ENCODE results near the gene COL16A1. TPM values are rescaled to one million over a fixed set of nuclear protein-coding genes. Genes with fewer than 3 reads are reported as not detected.

Gene COL16A1
- polyA plus RNA-seq (2013, experiment 1 of 2) = 3.3 TPM
- 3.5 TPM for polyA plus RNA-seq (2013, experiment 2 of 2)

GRCh38 chr1:31703431-31704270, at the start of gene COL16A1:
Gene COL16A1 (minus strand): TSS chr1:31704017. CDS start chr1:31702193, 1,824 bp downstream.
- no peaks in the 10 kb centered on the region for H3K27me3 ChIP-seq (ENCODE audit: insufficient read depth, low read length, poor library complexity)
- DNase-seq = peak; percentile 54

GRCh38 chr1:31752952-31753475, 49.2 kb upstream of the COL16A1 start:
- DNase-seq = no peak
- Histone ChIP-seq H3K79me2 (ENCODE audit: control insufficient read depth, insufficient read depth, low read length) (no peaks in the 10 kb centered on the region), H2AK5ac (ENCODE audit: low read length) (no peak overlapping the region), H3K4me3 (ENCODE audit: low read length) (no peak overlapping the region), H3K4ac (ENCODE audit: low read depth, low read length) (no peak overlapping the region), H2BK15ac (replicated peaks; ENCODE audit: low read depth) (no peak overlapping the region), H3K4me1 (ENCODE audit: control insufficient read depth, low read depth, low read length) (peaks cover 10% of the 10 kb centered on the region), H3K56ac (ENCODE audit: low read length) (peak overlapping the region; percentile 27), H2BK120ac (ENCODE audit: low read depth, low read length) (no peak overlapping the region), H3K27ac (ENCODE audit: low read depth, low read length) (no peak overlapping the region), H4K5ac (ENCODE audit: low read length) (no peak overlapping the region), H3K23ac (ENCODE audit: low read length) (no peak overlapping the region), H3K4me2 (ENCODE audit: low read length) (no peak overlapping the region), H3K9ac (ENCODE audit: low read length) (no peak overlapping the region), H4K8ac (ENCODE audit: low read depth, low read length) (no peak overlapping the region), H3K18ac (ENCODE audit: low read length) (no peak overlapping the region), H2BK5ac (ENCODE audit: low read length) (no peak overlapping the region), H3K36me3 (ENCODE audit: control insufficient read depth, insufficient read depth, low read length) (no peaks in the 10 kb centered on the region), H3K79me1 (ENCODE audit: low read length) (no peaks in the 10 kb centered on the region), H3K27me3 (ENCODE audit: insufficient read depth, low read length, poor library complexity) (no peaks in the 10 kb centered on the region)
- no CpG with 5 or more reads among the region's 12 CpGs for WGBS (ENCODE audit: extremely low coverage, insufficient coverage, low lambda C conversion rate)

More at GRCh38 chr1:31703431-31704270, at the start of gene COL16A1:
- Histone ChIP-seq H3K4ac (ENCODE audit: low read depth, low read length) (peak within 1 kb of the TSS; percentile 59), H3K4me3 (ENCODE audit: low read length) (peak within 1 kb of the TSS; percentile 21), H2BK15ac (replicated peaks; ENCODE audit: low read depth) (no peak within 1 kb of the TSS), H3K27ac (ENCODE audit: low read depth, low read length) (peak within 1 kb of the TSS; percentile 12), H3K79me1 (ENCODE audit: low read length) (no peaks in the 10 kb centered on the region), H3K18ac (ENCODE audit: low read length) (peak within 1 kb of the TSS; percentile 78), H3K4me1 (ENCODE audit: control insufficient read depth, low read depth, low read length) (peaks cover 16% of the 10 kb centered on the region), H4K8ac (ENCODE audit: low read depth, low read length) (no peak within 1 kb of the TSS), H2BK5ac (ENCODE audit: low read length) (peak within 1 kb of the TSS; percentile 90), H3K79me2 (ENCODE audit: control insufficient read depth, insufficient read depth, low read length) (no peaks in the 10 kb centered on the region), H2BK120ac (ENCODE audit: low read depth, low read length) (peak within 1 kb of the TSS; percentile 33), H4K5ac (ENCODE audit: low read length) (peak within 1 kb of the TSS; percentile 33), H3K4me2 (ENCODE audit: low read length) (peak within 1 kb of the TSS; percentile 61), H2AK5ac (ENCODE audit: low read length) (peak within 1 kb of the TSS; percentile 17), H3K23ac (ENCODE audit: low read length) (no peak within 1 kb of the TSS), H3K56ac (ENCODE audit: low read length) (peak within 1 kb of the TSS; percentile 93), H3K9ac (ENCODE audit: low read length) (peak within 1 kb of the TSS; percentile 63), H3K36me3 (ENCODE audit: control insufficient read depth, insufficient read depth, low read length) (no peaks in the 10 kb centered on the region)
- WGBS (ENCODE audit: extremely low coverage, insufficient coverage, low lambda C conversion rate) = no CpG with 5 or more reads among the region's 40 CpGs

GRCh38 chr1:31752258-31752657, 48.4 kb upstream of the COL16A1 start:
- Histone ChIP-seq H3K27me3 (ENCODE audit: insufficient read depth, low read length, poor library complexity) (no peaks in the 10 kb centered on the region), H2BK15ac (replicated peaks; ENCODE audit: low read depth) (no peak overlapping the region), H3K4me2 (ENCODE audit: low read length) (peak overlapping the region; percentile 4), H3K4ac (ENCODE audit: low read depth, low read length) (no peak overlapping the region), H3K79me1 (ENCODE audit: low read length) (no peaks in the 10 kb centered on the region), H3K56ac (ENCODE audit: low read length) (peak overlapping the region; percentile 54), H4K5ac (ENCODE audit: low read length) (no peak overlapping the region), H2BK5ac (ENCODE audit: low read length) (no peak overlapping the region), H4K8ac (ENCODE audit: low read depth, low read length) (no peak overlapping the region), H3K36me3 (ENCODE audit: control insufficient read depth, insufficient read depth, low read length) (no peaks in the 10 kb centered on the region), H3K27ac (ENCODE audit: low read depth, low read length) (no peak overlapping the region), H3K79me2 (ENCODE audit: control insufficient read depth, insufficient read depth, low read length) (no peaks in the 10 kb centered on the region), H3K4me1 (ENCODE audit: control insufficient read depth, low read depth, low read length) (peaks cover 12% of the 10 kb centered on the region), H3K4me3 (ENCODE audit: low read length) (no peak overlapping the region), H3K9ac (ENCODE audit: low read length) (peak overlapping the region; percentile 14), H2AK5ac (ENCODE audit: low read length) (no peak overlapping the region), H2BK120ac (ENCODE audit: low read depth, low read length) (no peak overlapping the region), H3K18ac (ENCODE audit: low read length) (no peak overlapping the region), H3K23ac (ENCODE audit: low read length) (no peak overlapping the region)
- peak; percentile 37 for DNase-seq
- no CpG with 5 or more reads among the region's 7 CpGs for WGBS (ENCODE audit: extremely low coverage, insufficient coverage, low lambda C conversion rate)

- Histone ChIP-seq H3K36me3 (ENCODE audit: control insufficient read depth, insufficient read depth, low read length) (no peaks in the 10 kb centered on the region), H3K18ac (ENCODE audit: low read length) (no peak overlapping the region), H3K79me2 (ENCODE audit: control insufficient read depth, insufficient read depth, low read length) (no peaks in the 10 kb centered on the region), H2BK120ac (ENCODE audit: low read depth, low read length) (no peak overlapping the region), H3K4ac (ENCODE audit: low read depth, low read length) (no peak overlapping the region), H4K5ac (ENCODE audit: low read length) (peak overlapping the region; percentile 30), H3K4me2 (ENCODE audit: low read length) (peak overlapping the region; percentile 4), H3K79me1 (ENCODE audit: low read length) (no peaks in the 10 kb centered on the region), H3K27ac (ENCODE audit: low read depth, low read length) (no peak overlapping the region), H3K9ac (ENCODE audit: low read length) (peak overlapping the region; percentile 14), H2BK15ac (replicated peaks; ENCODE audit: low read depth) (no peak overlapping the region), H3K27me3 (ENCODE audit: insufficient read depth, low read length, poor library complexity) (no peaks in the 10 kb centered on the region), H2BK5ac (ENCODE audit: low read length) (peak overlapping the region; percentile 65), H3K23ac (ENCODE audit: low read length) (peak overlapping the region; percentile 76), H3K4me3 (ENCODE audit: low read length) (no peak overlapping the region), H2AK5ac (ENCODE audit: low read length) (peak overlapping the region; percentile 29), H3K56ac (ENCODE audit: low read length) (peak overlapping the region; percentile 54), H4K8ac (ENCODE audit: low read depth, low read length) (no peak overlapping the region), H3K4me1 (ENCODE audit: control insufficient read depth, low read depth, low read length) (peaks cover 12% of the 10 kb centered on the region)
- no peak for DNase-seq
- WGBS (ENCODE audit: extremely low coverage, insufficient coverage, low lambda C conversion rate) = no CpG with 5 or more reads among the region's 5 CpGs
Measured at GRCh38 chr1:31751822-31752241, 48.0 kb upstream of the COL16A1 start.

- Histone ChIP-seq H2BK15ac (replicated peaks; ENCODE audit: low read depth) (no peak overlapping the region), H3K27ac (ENCODE audit: low read depth, low read length) (no peak overlapping the region)
- WGBS (ENCODE audit: extremely low coverage, insufficient coverage, low lambda C conversion rate) = no CpG with 5 or more reads among the region's 11 CpGs
Measured at GRCh38 chr1:31750858-31751510, 47.2 kb upstream of the COL16A1 start.

More at GRCh38 chr1:31750858-31751510, 47.2 kb upstream of the COL16A1 start:
- H4K5ac ChIP-seq (ENCODE audit: low read length) = no peak overlapping the region
- H3K9ac ChIP-seq (ENCODE audit: low read length) = no peak overlapping the region
- no peak overlapping the region for H2AK5ac ChIP-seq (ENCODE audit: low read length)
- no peak overlapping the region for H3K4me2 ChIP-seq (ENCODE audit: low read length)
- H3K18ac ChIP-seq (ENCODE audit: low read length) = no peak overlapping the region
- H2BK5ac ChIP-seq (ENCODE audit: low read length) = no peak overlapping the region
- H3K56ac ChIP-seq (ENCODE audit: low read length) = no peak overlapping the region
- no peaks in the 10 kb centered on the region for H3K79me2 ChIP-seq (ENCODE audit: control insufficient read depth, insufficient read depth, low read length)
- H4K8ac ChIP-seq (ENCODE audit: low read depth, low read length) = no peak overlapping the region
- no peaks in the 10 kb centered on the region for H3K36me3 ChIP-seq (ENCODE audit: control insufficient read depth, insufficient read depth, low read length)
- H3K4me3 ChIP-seq (ENCODE audit: low read length) = no peak overlapping the region
- peaks cover 12% of the 10 kb centered on the region for H3K4me1 ChIP-seq (ENCODE audit: control insufficient read depth, low read depth, low read length)
- H3K79me1 ChIP-seq (ENCODE audit: low read length) = no peaks in the 10 kb centered on the region
- peak; percentile 43 for DNase-seq
- no peak overlapping the region for H3K23ac ChIP-seq (ENCODE audit: low read length)
- no peaks in the 10 kb centered on the region for H3K27me3 ChIP-seq (ENCODE audit: insufficient read depth, low read length, poor library complexity)
- no peak overlapping the region for H3K4ac ChIP-seq (ENCODE audit: low read depth, low read length)
- H2BK120ac ChIP-seq (ENCODE audit: low read depth, low read length) = no peak overlapping the region
